ENCODE data around the gene RHBDD3.

DNA sequence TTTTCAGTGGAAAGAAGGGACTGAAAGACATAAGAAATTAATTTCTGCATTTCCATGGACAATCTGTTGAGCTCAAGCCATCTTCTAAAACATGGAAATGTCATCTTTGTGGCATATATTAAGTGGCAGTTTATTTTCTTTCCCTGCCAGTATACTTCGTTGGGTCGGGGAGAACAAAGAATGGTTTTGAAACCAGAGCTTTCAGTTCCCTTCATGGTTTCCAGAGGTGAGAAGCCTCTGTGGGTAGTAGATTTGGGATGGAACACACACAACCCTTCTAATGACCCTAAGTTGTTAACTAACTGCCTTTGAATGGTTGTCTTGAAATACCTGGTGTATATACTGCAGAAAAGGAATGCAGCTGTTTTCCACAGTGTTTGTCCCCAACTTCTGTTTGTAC, 21.1 kb upstream of the RHBDD3 start:
- TF ChIP-seq POLR2A (IDR thresholded peaks at IDR 0.05), result no peak
- TF ChIP-seq POLR2AphosphoS5 (IDR thresholded peaks at IDR 0.05), result no peak
- TF ChIP-seq, protein P1, sequence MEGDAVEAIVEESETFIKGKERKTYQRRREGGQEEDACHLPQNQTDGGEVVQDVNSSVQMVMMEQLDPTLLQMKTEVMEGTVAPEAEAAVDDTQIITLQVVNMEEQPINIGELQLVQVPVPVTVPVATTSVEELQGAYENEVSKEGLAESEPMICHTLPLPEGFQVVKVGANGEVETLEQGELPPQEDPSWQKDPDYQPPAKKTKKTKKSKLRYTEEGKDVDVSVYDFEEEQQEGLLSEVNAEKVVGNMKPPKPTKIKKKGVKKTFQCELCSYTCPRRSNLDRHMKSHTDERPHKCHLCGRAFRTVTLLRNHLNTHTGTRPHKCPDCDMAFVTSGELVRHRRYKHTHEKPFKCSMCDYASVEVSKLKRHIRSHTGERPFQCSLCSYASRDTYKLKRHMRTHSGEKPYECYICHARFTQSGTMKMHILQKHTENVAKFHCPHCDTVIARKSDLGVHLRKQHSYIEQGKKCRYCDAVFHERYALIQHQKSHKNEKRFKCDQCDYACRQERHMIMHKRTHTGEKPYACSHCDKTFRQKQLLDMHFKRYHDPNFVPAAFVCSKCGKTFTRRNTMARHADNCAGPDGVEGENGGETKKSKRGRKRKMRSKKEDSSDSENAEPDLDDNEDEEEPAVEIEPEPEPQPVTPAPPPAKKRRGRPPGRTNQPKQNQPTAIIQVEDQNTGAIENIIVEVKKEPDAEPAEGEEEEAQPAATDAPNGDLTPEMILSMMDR (IDR thresholded peaks at IDR 0.05), result no peak
- TF ChIP-seq EP300 (IDR thresholded peaks at IDR 0.05), result no peak
